Transverse colon (tissue), 3 donors: ENCODE measurements around the gene ACVR1C.

Source experiments
- EP300 ChIP-seq: sonication (generic); formaldehyde crosslinking; IDR thresholded peaks from one replicate; pipeline ENCODE4 v1.6.1; 2017; ENCODE audit warnings: antibody characterized with exemption, low read depth
- POLR2A ChIP-seq: fragments of 450-650 bp; IDR thresholded peaks from one replicate; pipeline ENCODE4 v1.6.1; 2016; ENCODE audit warnings: antibody characterized with exemption, mild to moderate bottlenecking, moderate library complexity
- TF ChIP-seq, protein P1 (sequence below), 5 experiments: fragments of 200-600 bp in 3 of 5; fragments of 450-650 bp in 2 of 5; sonication (generic) in 3 of 5; IDR thresholded peaks; 1 replicate in 2 of 5; 2 replicates in 3 of 5; pipeline ENCODE4 v1.5.1; 2016 to 2017; ENCODE audit warnings: antibody characterized with exemption in 5 of 5, inconsistent platforms in 3 of 5, mild to moderate bottlenecking in 2 of 5, moderate library complexity in 1 of 5

GRCh38 chr2:157565550-157565949 is 63.1 kb downstream of the ACVR1C start:
- TF ChIP-seq, protein P1, sequence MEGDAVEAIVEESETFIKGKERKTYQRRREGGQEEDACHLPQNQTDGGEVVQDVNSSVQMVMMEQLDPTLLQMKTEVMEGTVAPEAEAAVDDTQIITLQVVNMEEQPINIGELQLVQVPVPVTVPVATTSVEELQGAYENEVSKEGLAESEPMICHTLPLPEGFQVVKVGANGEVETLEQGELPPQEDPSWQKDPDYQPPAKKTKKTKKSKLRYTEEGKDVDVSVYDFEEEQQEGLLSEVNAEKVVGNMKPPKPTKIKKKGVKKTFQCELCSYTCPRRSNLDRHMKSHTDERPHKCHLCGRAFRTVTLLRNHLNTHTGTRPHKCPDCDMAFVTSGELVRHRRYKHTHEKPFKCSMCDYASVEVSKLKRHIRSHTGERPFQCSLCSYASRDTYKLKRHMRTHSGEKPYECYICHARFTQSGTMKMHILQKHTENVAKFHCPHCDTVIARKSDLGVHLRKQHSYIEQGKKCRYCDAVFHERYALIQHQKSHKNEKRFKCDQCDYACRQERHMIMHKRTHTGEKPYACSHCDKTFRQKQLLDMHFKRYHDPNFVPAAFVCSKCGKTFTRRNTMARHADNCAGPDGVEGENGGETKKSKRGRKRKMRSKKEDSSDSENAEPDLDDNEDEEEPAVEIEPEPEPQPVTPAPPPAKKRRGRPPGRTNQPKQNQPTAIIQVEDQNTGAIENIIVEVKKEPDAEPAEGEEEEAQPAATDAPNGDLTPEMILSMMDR (IDR thresholded peaks at IDR 0.05) = no peak
- TF ChIP-seq POLR2A (no peak), EP300 (no peak)
